PC-3 (cell line): Measurements from ENCODE around the gene ADGRD1. TPM values are rescaled to one million over a fixed set of nuclear protein-coding genes. Genes with fewer than 3 reads are reported as not detected.

Experiments
- ATAC-seq: fragments of 200-7000 bp; cut with Tn5 transposase; 2 replicates; pipeline ENCODE4 v1.9.1; 2020; ENCODE audit warnings: mild to moderate bottlenecking, moderate library complexity
- BruUV-seq: library from RNA; stranded (reverse); fragments of 400-500 nt; replicated peaks from 2 replicates; lab custom pipeline; 2021; lab: Mats Ljungman, UMichigan
- CTCF ChIA-PET: fragments of 300-600 bp; sonication (Branson Sonifier 250); formaldehyde crosslinking; loops from one replicate; lab custom pipeline; 2022; ENCODE audit warnings: antibody characterized with exemption; lab: Charles Lee
- POLR2A ChIA-PET: fragments of 300-600 bp; sonication (Branson Sonifier 250); formaldehyde crosslinking; loops from one replicate; lab custom pipeline; 2022; ENCODE audit warnings: antibody characterized with exemption; ENCODE audit not compliant: unreplicated experiment; lab: Charles Lee
- DNase-seq: peaks from one replicate; pipeline ENCODE4 v3.0.0-alpha.2; 2015
- H2AFZ ChIP-seq: fragments of 300-600 bp; sonication (generic); 2 replicates; pipeline ENCODE4 v1.6.0; 2016; ENCODE audit warnings: antibody characterized with exemption, low read length
- H3F3A ChIP-seq: fragments of 300-600 bp; sonication (generic); one replicate; pipeline ENCODE4 v1.6.0; 2017; ENCODE audit warnings: antibody characterized with exemption, low read length, control low read depth, mild to moderate bottlenecking; ENCODE audit not compliant: unreplicated experiment
- H3K27ac ChIP-seq: fragments of 300-600 bp; sonication (generic); 2 replicates; pipeline ENCODE4 v1.5.1; 2016; ENCODE audit warnings: mild to moderate bottlenecking, low read length
- H3K27me3 ChIP-seq: fragments of 300-600 bp; sonication (generic); 2 replicates; pipeline ENCODE4 v1.6.1; 2016; ENCODE audit warnings: low read length, mixed read lengths
- H3K36me3 ChIP-seq: fragments of 300-600 bp; sonication (generic); 2 replicates; pipeline ENCODE4 v1.6.1; 2016; ENCODE audit warnings: low read depth, mixed run types, low read length, mixed read lengths
- H3K4me1 ChIP-seq: fragments of 300-600 bp; sonication (generic); 2 replicates; pipeline ENCODE4 v1.5.1; 2016; ENCODE audit warnings: low read length; ENCODE audit not compliant: insufficient read depth
- H3K4me2 ChIP-seq: fragments of 300-600 bp; sonication (generic); 2 replicates; pipeline ENCODE4 v1.6.0; 2016; ENCODE audit warnings: low read length
- H3K4me3 ChIP-seq: fragments of 300-600 bp; sonication (generic); 2 replicates; pipeline ENCODE4 v1.5.1; 2016; ENCODE audit warnings: mild to moderate bottlenecking, low read length, mixed read lengths
- H3K79me2 ChIP-seq: fragments of 300-600 bp; sonication (generic); 2 replicates; pipeline ENCODE4 v1.6.1; 2017; ENCODE audit warnings: low read length, mixed read lengths
- H3K9ac ChIP-seq: fragments of 300-600 bp; sonication (generic); 2 replicates; pipeline ENCODE4 v1.6.0; 2016; ENCODE audit warnings: mild to moderate bottlenecking, low read length
- H3K9me2 ChIP-seq: fragments of 300-600 bp; sonication (generic); replicated peaks from 2 replicates; pipeline ENCODE4 v1.6.1; 2016; ENCODE audit warnings: mixed run types, low read length, mixed read lengths
- H3K9me3 ChIP-seq: fragments of 300-600 bp; sonication (generic); 2 replicates; pipeline ENCODE4 v1.6.1; 2016; ENCODE audit warnings: low read length, mixed read lengths
- H4K20me1 ChIP-seq: fragments of 300-600 bp; sonication (generic); 2 replicates; pipeline ENCODE4 v1.6.1; 2016; ENCODE audit warnings: low read length, mixed read lengths
- EZH2 ChIP-seq: fragments of 300-600 bp; sonication (generic); IDR thresholded peaks from one replicate; pipeline ENCODE4 v1.6.1; 2017; ENCODE audit warnings: antibody characterized with exemption, mild to moderate bottlenecking, low read length; ENCODE audit not compliant: unreplicated experiment
- EZH2phosphoT487 ChIP-seq: fragments of 300-600 bp; sonication (generic); IDR thresholded peaks from 2 replicates; pipeline ENCODE4 v1.6.1; 2018; ENCODE audit warnings: mild to moderate bottlenecking, antibody characterized with exemption, low read length, borderline replicate concordance
- intact Hi-C: fragments of 100-400 bp; cut with micrococcal nuclease; formaldehyde crosslinking; loops from 2 replicates; pipeline ENCODE4 v1.9.0; 2023
- total RNA-seq: library from RNA; depleted of rRNA; stranded (reverse); fragments of >200 nt; gene quantifications from 2 replicates; pipeline ENCODE4 v1.2.3, GENCODE V29; 2014
- TF ChIP-seq, protein P1 (sequence below): fragments of 300-600 bp; sonication (generic); conservative IDR thresholded peaks from 2 replicates; pipeline ENCODE4 v1.5.1; 2017; ENCODE audit warnings: antibody characterized with exemption, low read depth, mild to moderate bottlenecking, low read length

Gene ADGRD1
- total RNA-seq, 1 experiment from 2014 or later = 0.18 TPM

GRCh38 chr12:131137836-131138637 lies 184.3 kb downstream of the ADGRD1 start:
- ChIA-PET POLR2A (no interaction called here), CTCF (interaction anchor here (0.6 to 0.8 kb wide), 2 partner anchors 314 to 317 kb away, joined by 3 to 5 read pairs; no protein-coding TSS in a partner anchor)
- H2AFZ ChIP-seq = no peak overlapping the region
- H3K9me3 ChIP-seq = no peaks in the 10 kb centered on the region
- no peaks in the 10 kb centered on the region for H3K9me2 ChIP-seq
- TF ChIP-seq EZH2phosphoT487 = no peak
- TF ChIP-seq, protein P1, sequence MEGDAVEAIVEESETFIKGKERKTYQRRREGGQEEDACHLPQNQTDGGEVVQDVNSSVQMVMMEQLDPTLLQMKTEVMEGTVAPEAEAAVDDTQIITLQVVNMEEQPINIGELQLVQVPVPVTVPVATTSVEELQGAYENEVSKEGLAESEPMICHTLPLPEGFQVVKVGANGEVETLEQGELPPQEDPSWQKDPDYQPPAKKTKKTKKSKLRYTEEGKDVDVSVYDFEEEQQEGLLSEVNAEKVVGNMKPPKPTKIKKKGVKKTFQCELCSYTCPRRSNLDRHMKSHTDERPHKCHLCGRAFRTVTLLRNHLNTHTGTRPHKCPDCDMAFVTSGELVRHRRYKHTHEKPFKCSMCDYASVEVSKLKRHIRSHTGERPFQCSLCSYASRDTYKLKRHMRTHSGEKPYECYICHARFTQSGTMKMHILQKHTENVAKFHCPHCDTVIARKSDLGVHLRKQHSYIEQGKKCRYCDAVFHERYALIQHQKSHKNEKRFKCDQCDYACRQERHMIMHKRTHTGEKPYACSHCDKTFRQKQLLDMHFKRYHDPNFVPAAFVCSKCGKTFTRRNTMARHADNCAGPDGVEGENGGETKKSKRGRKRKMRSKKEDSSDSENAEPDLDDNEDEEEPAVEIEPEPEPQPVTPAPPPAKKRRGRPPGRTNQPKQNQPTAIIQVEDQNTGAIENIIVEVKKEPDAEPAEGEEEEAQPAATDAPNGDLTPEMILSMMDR = peak; percentile 37; the same call in 1 of the 2 replicates
- TF ChIP-seq EZH2 = no peak
- H3K4me1 ChIP-seq = peaks cover 7% of the 10 kb centered on the region
- H3K36me3 ChIP-seq = no peaks in the 10 kb centered on the region
- H3K9ac ChIP-seq = no peak overlapping the region
- intact Hi-C loops = no loop called here
- BruUV-seq = no TSS peak
- DNase-seq = peak; percentile 65
- H4K20me1 ChIP-seq = no peaks in the 10 kb centered on the region
- no peak overlapping the region for H3K27ac ChIP-seq
- H3K27me3 ChIP-seq = peaks cover 72% of the 10 kb centered on the region
- ATAC-seq = peak; percentile 92
- H3K79me2 ChIP-seq = no peaks in the 10 kb centered on the region
- no peaks in the 10 kb centered on the region for H3F3A ChIP-seq
- H3K4me2 ChIP-seq = peak overlapping the region; percentile 17
- H3K4me3 ChIP-seq = no peak overlapping the region

GRCh38 chr12:131138638-131139362 lies 185.1 kb downstream of the ADGRD1 start:
- Histone ChIP-seq H3K9me3 (no peaks in the 10 kb centered on the region), H3F3A (no peaks in the 10 kb centered on the region), H3K9ac (no peak overlapping the region), H3K79me2 (no peaks in the 10 kb centered on the region), H3K4me2 (no peak overlapping the region), H3K4me1 (peaks cover 11% of the 10 kb centered on the region), H3K9me2 (no peaks in the 10 kb centered on the region), H2AFZ (no peak overlapping the region), H3K4me3 (no peak overlapping the region), H3K36me3 (no peaks in the 10 kb centered on the region), H3K27ac (no peak overlapping the region), H3K27me3 (peaks cover 65% of the 10 kb centered on the region), H4K20me1 (no peaks in the 10 kb centered on the region)
- DNase-seq (no peak), ATAC-seq (no peak)
- TF ChIP-seq EZH2phosphoT487 = no peak
- TF ChIP-seq, protein P1 = no peak
- no peak for TF ChIP-seq EZH2
- CTCF ChIA-PET = no interaction called here
- POLR2A ChIA-PET = no interaction called here
- no TSS peak for BruUV-seq
- intact Hi-C loops = no loop called here
